ENCODE data around the gene NNT. TPM values are rescaled to one million over a fixed set of nuclear protein-coding genes. Genes with fewer than 3 reads are reported as not detected.

NNT gene
- total and polyA plus RNA-seq, 10 of the 15 experiments (the other 5 are each of a cell fraction or from before 2014, with no cell fraction given): 20.8 to 73.1 (median 51.9) TPM

GRCh38 chr5:43691275-43691674 is 88.3 kb downstream of the NNT start:
- ATAC-seq: no peak
- no peak overlapping the region for H3K27ac ChIP-seq (ENCODE audit: control insufficient read depth, insufficient read depth)
- intact Hi-C loops (cut with micrococcal nuclease; ENCODE audit: unreplicated experiment): no loop called here
- no peak overlapping the region for H3K4me2 ChIP-seq (ENCODE audit: control insufficient read depth, insufficient read depth)
- no peak overlapping the region for H3K4me3 ChIP-seq
- no peaks in the 10 kb centered on the region for H4K20me1 ChIP-seq (ENCODE audit: control insufficient read depth, insufficient read depth)
- H3K4me1 ChIP-seq (ENCODE audit: control insufficient read depth, insufficient read depth, low read length): no peaks in the 10 kb centered on the region
- RAD21 ChIA-PET (ENCODE audit: unreplicated experiment): no interaction called here
- H3K79me2 ChIP-seq (ENCODE audit: control insufficient read depth, insufficient read depth, low read length): no peaks in the 10 kb centered on the region
- no peak for DNase-seq (ENCODE audit: low read depth, low spot score)
- BruUV-seq (replicated peaks): no TSS peak
- CTCF ChIA-PET: interaction anchor here (1.6 kb wide), 1 partner anchor 59 kb away, joined by 5 read pairs; no protein-coding TSS in a partner anchor
- H3K27me3 ChIP-seq (replicated peaks in 1 of 2; ENCODE audit: control insufficient read depth in 2 of 2, insufficient read depth in 2 of 2, low read length in 1 of 2): no peaks in the 10 kb centered on the region
- H2AFZ ChIP-seq (ENCODE audit: control insufficient read depth, low read depth, low read length): no peak overlapping the region
- no peak overlapping the region for H3K9ac ChIP-seq (ENCODE audit: control insufficient read depth, insufficient read depth, low read length)
- POLR2A ChIA-PET: no interaction called here
- no peak for FAIRE-seq
- peaks cover 0 to 4% of the 10 kb centered on the region in 2 experiments; a peak in 2 of 4 replicates for H3K36me3 ChIP-seq (ENCODE audit: control insufficient read depth in 2 of 2, insufficient read depth in 2 of 2, low read length in 1 of 2)
- no peak for TF ChIP-seq BCL11A (IDR thresholded peaks at IDR 0.05; ENCODE audit: low read depth, low read length)
- TF ChIP-seq CEBPB (IDR thresholded peaks at IDR 0.05; ENCODE audit: borderline replicate concordance in 1 of 2, low read depth in 2 of 2, low read length in 2 of 2): no peak
- no peak for TF ChIP-seq ZNF592 (IDR thresholded peaks at IDR 0.05)
- TF ChIP-seq, protein P1, sequence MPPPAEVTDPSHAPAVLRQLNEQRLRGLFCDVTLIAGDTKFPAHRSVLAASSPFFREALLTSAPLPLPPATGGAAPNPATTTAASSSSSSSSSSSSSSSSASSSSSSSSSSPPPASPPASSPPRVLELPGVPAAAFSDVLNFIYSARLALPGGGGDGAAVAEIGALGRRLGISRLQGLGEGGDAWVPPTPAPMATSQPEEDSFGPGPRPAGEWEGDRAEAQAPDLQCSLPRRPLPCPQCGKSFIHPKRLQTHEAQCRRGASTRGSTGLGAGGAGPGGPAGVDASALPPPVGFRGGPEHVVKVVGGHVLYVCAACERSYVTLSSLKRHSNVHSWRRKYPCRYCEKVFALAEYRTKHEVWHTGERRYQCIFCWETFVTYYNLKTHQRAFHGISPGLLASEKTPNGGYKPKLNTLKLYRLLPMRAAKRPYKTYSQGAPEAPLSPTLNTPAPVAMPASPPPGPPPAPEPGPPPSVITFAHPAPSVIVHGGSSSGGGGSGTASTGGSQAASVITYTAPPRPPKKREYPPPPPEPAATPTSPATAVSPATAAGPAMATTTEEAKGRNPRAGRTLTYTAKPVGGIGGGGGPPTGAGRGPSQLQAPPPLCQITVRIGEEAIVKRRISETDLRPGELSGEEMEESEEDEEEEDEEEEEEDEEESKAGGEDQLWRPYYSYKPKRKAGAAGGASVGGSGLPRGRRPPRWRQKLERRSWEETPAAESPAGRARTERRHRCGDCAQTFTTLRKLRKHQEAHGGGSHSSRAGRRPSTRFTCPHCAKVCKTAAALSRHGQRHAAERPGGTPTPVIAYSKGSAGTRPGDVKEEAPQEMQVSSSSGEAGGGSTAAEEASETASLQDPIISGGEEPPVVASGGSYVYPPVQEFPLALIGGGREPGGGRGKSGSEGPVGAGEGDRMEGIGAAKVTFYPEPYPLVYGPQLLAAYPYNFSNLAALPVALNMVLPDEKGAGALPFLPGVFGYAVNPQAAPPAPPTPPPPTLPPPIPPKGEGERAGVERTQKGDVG (CRISPR knock-in tag; IDR thresholded peaks at IDR 0.05): no peak
- TF ChIP-seq SIN3A (IDR thresholded peaks at IDR 0.05; ENCODE audit: low read depth, low read length): no peak
- TF ChIP-seq KDM1A (IDR thresholded peaks at IDR 0.05; ENCODE audit: borderline replicate concordance): no peak
- SMC1A ChIA-PET (ENCODE audit: uncharacterized antibody, unreplicated experiment): interaction anchor here (1.2 kb wide), 2 partner anchors 9 to 11 kb away, joined by 3 read pairs; no protein-coding TSS in a partner anchor
- peaks cover 9% of the 10 kb centered on the region; the same call in 2 of the 3 replicates for H3K9me3 ChIP-seq (replicated peaks; ENCODE audit: control insufficient read depth, insufficient read depth, low read length)
- in situ Hi-C loops (cut with MboI): no loop called here
- 98% methylated on average over 4 of the region's 4 CpGs for WGBS (ENCODE audit: insufficient coverage, insufficient replicate concordance, low lambda C conversion rate, missing lambda C conversion rate)

All from GM12878 (cell line).